Ascending aorta (tissue), 2 donors: ENCODE measurements around the gene PCBP2. TPM values are rescaled to one million over a fixed set of nuclear protein-coding genes. Genes with fewer than 3 reads are reported as not detected.

Source experiments
- DNase-seq, 2 donors: peaks; one replicate each; pipeline ENCODE4 v3.0.0-alpha.2; 2019; ENCODE audit warnings: low spot score in 2 of 2
- H3K27ac ChIP-seq, 2 donors: fragments of 200-600 bp; sonication (generic); one replicate each; pipeline ENCODE4 v1.5.1; 2016 to 2017; ENCODE audit warnings: mild to moderate bottlenecking in 1 of 2
- H3K27me3 ChIP-seq: fragments of 200-600 bp; sonication (generic); one replicate; pipeline ENCODE4 v1.5.1; 2017
- H3K36me3 ChIP-seq, 2 donors: fragments of 200-600 bp; sonication (generic); one replicate each; pipeline ENCODE4 v1.5.1; 2016
- H3K4me1 ChIP-seq, 2 donors: fragments of 200-600 bp; sonication (generic); one replicate each; pipeline ENCODE4 v1.5.1; 2016 to 2017; ENCODE audit warnings: mild to moderate bottlenecking in 1 of 2
- H3K4me3 ChIP-seq, 2 donors: fragments of 200-600 bp; sonication (generic); one replicate each; pipeline ENCODE4 v1.5.1; 2016 to 2017; ENCODE audit warnings: mild to moderate bottlenecking in 1 of 2
- H3K9me3 ChIP-seq, 2 donors: fragments of 200-600 bp; sonication (generic); one replicate each; pipeline ENCODE4 v1.5.1; 2016
- intact Hi-C: fragments of 100-400 bp; cut with DNase I; formaldehyde crosslinking; loops from one replicate; pipeline ENCODE4 v1.15.1; 2023
- total RNA-seq: library from RNA; depleted of rRNA; stranded (reverse); fragments of >200 nt; gene quantifications from one replicate; pipeline ENCODE4 v1.1.0, GENCODE V29; 2016
- TF ChIP-seq, protein P1 (sequence below), 3 experiments: fragments of 200-600 bp in 2 of 3; fragments of 450-650 bp in 1 of 3; sonication (generic) in 2 of 3; IDR thresholded peaks; one replicate each; pipeline ENCODE4 v1.5.1; 2016 to 2019; ENCODE audit warnings: antibody characterized with exemption in 3 of 3, mild to moderate bottlenecking in 1 of 3, moderate library complexity in 1 of 3

PCBP2 gene
- total RNA-seq, 1 donor from 2014 or later: 354 TPM

DNA sequence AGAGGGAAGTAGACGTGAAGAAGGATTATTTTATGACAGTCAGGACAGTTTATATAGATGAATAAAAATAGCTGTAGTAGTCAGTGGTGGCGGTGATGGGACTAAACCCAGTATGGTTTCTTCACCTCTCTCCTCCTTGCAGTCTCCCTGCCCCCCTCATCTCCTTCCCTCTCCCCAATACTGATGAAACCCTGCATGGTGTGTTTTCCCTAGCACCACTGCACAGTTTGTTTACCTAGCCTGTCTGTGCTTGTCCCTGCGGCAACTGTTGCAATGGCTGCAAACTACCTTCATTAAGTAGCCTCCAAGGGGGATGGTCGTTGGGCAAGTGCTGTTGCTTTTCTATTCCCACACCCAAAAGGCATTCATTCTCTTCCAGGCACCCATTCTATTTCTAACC, 14.7 kb downstream of the PCBP2 start:
- TF ChIP-seq, protein P1, sequence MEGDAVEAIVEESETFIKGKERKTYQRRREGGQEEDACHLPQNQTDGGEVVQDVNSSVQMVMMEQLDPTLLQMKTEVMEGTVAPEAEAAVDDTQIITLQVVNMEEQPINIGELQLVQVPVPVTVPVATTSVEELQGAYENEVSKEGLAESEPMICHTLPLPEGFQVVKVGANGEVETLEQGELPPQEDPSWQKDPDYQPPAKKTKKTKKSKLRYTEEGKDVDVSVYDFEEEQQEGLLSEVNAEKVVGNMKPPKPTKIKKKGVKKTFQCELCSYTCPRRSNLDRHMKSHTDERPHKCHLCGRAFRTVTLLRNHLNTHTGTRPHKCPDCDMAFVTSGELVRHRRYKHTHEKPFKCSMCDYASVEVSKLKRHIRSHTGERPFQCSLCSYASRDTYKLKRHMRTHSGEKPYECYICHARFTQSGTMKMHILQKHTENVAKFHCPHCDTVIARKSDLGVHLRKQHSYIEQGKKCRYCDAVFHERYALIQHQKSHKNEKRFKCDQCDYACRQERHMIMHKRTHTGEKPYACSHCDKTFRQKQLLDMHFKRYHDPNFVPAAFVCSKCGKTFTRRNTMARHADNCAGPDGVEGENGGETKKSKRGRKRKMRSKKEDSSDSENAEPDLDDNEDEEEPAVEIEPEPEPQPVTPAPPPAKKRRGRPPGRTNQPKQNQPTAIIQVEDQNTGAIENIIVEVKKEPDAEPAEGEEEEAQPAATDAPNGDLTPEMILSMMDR (IDR thresholded peaks at IDR 0.05): no peak
- no peak for DNase-seq
- no peak overlapping the region for H3K27ac ChIP-seq
- H3K9me3 ChIP-seq: no peaks in the 10 kb centered on the region
- peaks cover 99 to 100% of the 10 kb centered on the region in 2 donors for H3K36me3 ChIP-seq
- H3K4me1 ChIP-seq: no peaks in the 10 kb centered on the region
- no peaks in the 10 kb centered on the region for H3K27me3 ChIP-seq
- no peak overlapping the region for H3K4me3 ChIP-seq
- intact Hi-C loops: no loop called here

DNA sequence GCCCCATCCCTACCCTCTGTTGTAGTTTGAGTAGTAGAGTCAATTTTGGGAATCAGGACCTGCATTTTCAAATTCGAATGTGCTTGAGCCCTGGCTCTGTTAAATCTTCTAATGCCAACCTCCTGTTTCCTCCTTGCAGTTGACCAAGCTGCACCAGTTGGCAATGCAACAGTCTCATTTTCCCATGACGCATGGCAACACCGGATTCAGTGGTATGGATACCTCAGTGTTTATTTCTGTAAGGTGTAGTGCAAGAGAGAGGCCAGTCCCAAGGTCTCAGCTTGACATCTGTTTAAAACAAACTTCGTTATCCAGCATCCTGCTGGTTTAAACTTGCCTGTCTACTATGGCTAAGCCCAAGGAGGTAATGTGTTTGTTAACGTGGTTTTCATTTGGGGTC, 15.2 kb downstream of the PCBP2 start:
- TF ChIP-seq, protein P1 (IDR thresholded peaks at IDR 0.05): no peak
- H3K9me3 ChIP-seq: no peaks in the 10 kb centered on the region
- H3K4me1 ChIP-seq: no peaks in the 10 kb centered on the region
- H3K4me3 ChIP-seq: no peak overlapping the region
- no peaks in the 10 kb centered on the region for H3K27me3 ChIP-seq
- no peak for DNase-seq
- intact Hi-C loops: no loop called here
- peaks cover 99 to 100% of the 10 kb centered on the region in 2 donors for H3K36me3 ChIP-seq
- no peak overlapping the region for H3K27ac ChIP-seq

DNA sequence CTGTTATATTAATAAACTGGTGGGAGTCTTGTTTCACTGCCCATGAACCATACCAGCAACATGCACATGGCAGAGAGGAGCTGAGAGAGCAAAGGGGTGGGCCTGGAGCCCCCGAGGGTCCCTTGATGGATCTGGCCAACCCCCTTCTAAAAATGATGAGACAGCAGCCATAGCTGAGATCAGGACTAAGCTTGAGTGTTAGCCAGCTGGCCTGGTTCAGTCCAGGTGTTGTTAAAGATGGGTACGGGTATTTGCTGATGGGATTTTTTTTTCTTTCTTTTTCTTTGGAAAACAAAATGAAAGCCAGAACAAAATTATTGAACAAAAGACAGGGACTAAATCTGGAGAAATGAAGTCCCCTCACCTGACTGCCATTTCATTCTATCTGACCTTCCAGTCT, 16.0 kb downstream of the PCBP2 start:
- Histone ChIP-seq H3K9me3 (no peaks in the 10 kb centered on the region), H3K4me3 (no peak overlapping the region), H3K36me3 (peaks cover 94 to 100% of the 10 kb centered on the region in 2 donors), H3K27me3 (no peaks in the 10 kb centered on the region), H3K27ac (no peak overlapping the region), H3K4me1 (no peaks in the 10 kb centered on the region)
- intact Hi-C loops: no loop called here
- DNase-seq: no peak
- TF ChIP-seq, protein P1 (IDR thresholded peaks at IDR 0.05): no peak

DNA sequence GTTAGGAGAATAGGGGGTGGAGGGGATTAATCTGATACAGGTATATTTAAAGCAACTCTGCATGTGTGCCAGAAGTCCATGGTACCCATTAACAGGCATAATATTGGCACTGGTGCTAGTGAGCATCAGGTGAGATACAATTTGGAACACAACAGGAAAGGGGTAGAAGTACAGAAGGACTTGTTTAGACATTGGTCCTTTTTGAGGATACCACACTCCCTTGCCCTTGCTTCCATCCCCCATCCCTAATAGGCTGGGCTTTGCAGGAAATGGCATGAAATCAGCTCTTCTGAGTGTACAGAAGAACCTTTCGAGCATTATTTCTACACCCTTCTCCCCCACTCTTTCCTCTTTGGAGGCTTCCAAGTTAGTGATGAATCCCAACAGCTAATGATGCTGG, 16.4 kb downstream of the PCBP2 start:
- Histone ChIP-seq H3K27me3 (no peaks in the 10 kb centered on the region), H3K36me3 (peaks cover 94 to 100% of the 10 kb centered on the region in 2 donors), H3K9me3 (no peaks in the 10 kb centered on the region), H3K4me3 (no peak overlapping the region), H3K27ac (no peak overlapping the region), H3K4me1 (no peaks in the 10 kb centered on the region)
- intact Hi-C loops: no loop called here
- TF ChIP-seq, protein P1 (IDR thresholded peaks at IDR 0.05): no peak
- no peak for DNase-seq

DNA sequence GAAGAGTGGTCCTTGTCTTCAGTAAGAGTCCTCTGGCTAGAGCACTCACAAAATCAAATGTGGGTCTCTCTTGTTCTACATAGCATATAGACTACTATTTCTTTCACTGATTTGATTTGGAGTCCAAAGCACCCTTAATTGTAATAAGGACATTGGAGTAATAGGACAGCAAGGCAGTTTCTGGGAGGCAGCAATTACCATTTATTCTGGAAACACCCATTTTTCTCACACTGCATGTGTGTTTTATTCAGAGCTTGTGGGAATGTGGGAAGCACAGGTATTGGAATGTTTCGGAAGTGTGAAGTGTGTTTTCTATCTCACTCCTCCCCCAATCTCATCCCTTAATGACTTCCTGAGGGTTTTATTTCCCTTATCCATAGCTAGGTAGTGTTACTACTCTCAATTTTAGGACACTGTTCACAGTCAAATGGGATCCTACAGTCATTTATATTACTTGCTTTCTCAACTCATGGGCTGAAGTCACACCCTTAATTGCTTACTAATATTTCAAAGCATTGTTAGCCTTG, 20.2 kb downstream of the PCBP2 start:
- TF ChIP-seq, protein P1 (IDR thresholded peaks at IDR 0.05): no peak
- no peak overlapping the region for H3K4me3 ChIP-seq
- no peaks in the 10 kb centered on the region for H3K27me3 ChIP-seq
- no peaks in the 10 kb centered on the region for H3K9me3 ChIP-seq
- peaks cover 88 to 100% of the 10 kb centered on the region in 2 donors for H3K36me3 ChIP-seq
- DNase-seq: no peak
- intact Hi-C loops: no loop called here
- H3K4me1 ChIP-seq: no peaks in the 10 kb centered on the region
- no peak overlapping the region for H3K27ac ChIP-seq

DNA sequence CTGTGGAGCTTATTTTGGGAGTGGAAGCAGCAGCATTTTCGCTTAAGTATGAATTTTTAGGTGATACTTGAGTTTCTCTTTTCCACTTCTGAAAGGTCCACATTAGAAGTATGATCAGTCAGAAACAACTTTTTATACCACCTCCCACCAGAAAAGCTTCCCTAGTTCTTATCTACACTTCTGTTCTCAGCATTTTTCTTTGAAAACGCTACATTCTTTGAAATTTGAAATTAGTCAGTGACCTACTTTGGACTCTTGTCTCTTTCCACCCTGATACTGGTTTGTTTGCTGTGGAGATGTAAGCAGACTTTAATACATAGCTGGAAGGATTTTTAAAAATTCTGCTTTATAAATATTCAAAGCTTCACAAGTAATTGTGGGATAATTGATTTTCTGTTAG, 22.2 kb downstream of the PCBP2 start:
- H3K27ac ChIP-seq: no peak overlapping the region
- no peak for DNase-seq
- no peaks in the 10 kb centered on the region for H3K9me3 ChIP-seq
- no peaks in the 10 kb centered on the region for H3K4me1 ChIP-seq
- TF ChIP-seq, protein P1 (IDR thresholded peaks at IDR 0.05): no peak
- no peak overlapping the region for H3K4me3 ChIP-seq
- no peaks in the 10 kb centered on the region for H3K27me3 ChIP-seq
- H3K36me3 ChIP-seq: peaks cover 82 to 94% of the 10 kb centered on the region in 2 donors
- intact Hi-C loops: no loop called here
